Neural progenitor cell (in vitro differentiated cells): ENCODE measurements around the gene CDCA5.

Source experiments
- CTCF ChIP-seq: fragments of 200-600 bp; sonication (generic); IDR thresholded peaks from 2 replicates; pipeline ENCODE4 v1.5.1; 2017; ENCODE audit warnings: antibody characterized with exemption, mild to moderate bottlenecking
- EZH2 ChIP-seq: fragments of 200-600 bp; sonication (generic); IDR thresholded peaks from 2 replicates; pipeline ENCODE4 v1.6.1; 2017; ENCODE audit warnings: antibody characterized with exemption, mild to moderate bottlenecking, moderate library complexity

DNA sequence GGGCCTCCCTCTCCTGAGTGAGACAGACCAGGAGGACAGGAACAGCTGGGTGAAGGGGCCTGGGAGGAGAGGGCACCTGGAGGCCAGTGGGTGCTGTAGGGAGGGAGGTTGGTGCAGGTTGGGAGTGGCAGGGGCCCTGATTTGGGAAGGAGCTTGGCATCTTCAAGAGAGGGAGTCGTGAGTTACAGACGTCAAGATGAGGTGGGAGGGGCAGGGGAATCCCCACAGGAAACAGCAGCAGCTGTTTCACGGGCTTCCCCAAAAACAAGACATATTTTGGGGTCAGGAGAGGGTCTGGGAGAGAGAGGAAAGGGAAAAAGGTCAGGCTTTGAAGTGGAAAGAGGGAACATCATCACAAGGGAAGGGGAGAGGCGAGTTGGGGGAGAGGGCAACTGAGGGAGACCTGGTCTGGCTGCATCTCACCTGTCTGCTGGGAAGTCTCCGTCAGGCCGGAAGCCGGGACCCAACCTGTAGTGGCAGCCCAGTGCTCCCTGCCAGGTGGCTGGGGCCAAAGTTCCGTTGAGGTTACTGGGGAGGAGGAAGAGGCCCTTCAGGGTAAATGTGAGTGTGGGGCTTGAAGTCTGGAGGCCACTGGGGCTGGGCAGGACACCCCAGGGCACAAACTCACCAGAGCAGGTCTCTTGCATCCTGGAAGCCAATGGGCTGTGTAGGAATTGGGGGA is 29.9 kb downstream of the CDCA5 start:
- no peak for TF ChIP-seq EZH2
- TF ChIP-seq CTCF = no peak
